GM12878 (cell line): ENCODE results near the gene ASAP2. TPM values are rescaled to one million over a fixed set of nuclear protein-coding genes. Genes with fewer than 3 reads are reported as not detected.

Experiments
- ATAC-seq: fragments of 200-7000 bp; cut with Tn5 transposase; 3 replicates; pipeline ENCODE4 v1.9.1; 2020; ENCODE audit warnings: mild to moderate bottlenecking, moderate library complexity
- BruUV-seq: library from RNA; stranded (reverse); fragments of 400-500 nt; replicated peaks from 2 replicates; lab custom pipeline; 2021; lab: Mats Ljungman, UMichigan
- CTCF ChIA-PET: fragments of 300-600 bp; sonication (Branson Sonifier 250); formaldehyde crosslinking; extraction: SDS; loops from one replicate; lab custom pipeline; 2021; ENCODE audit warnings: inconsistent platforms; lab: Yijun Ruan, JAX
- POLR2A ChIA-PET: fragments of 350-600 bp; formaldehyde crosslinking; extraction: SDS; loops from one replicate; lab custom pipeline; 2021; ENCODE audit warnings: inconsistent platforms; lab: Charles Lee
- RAD21 ChIA-PET: fragments of 300-600 bp; sonication (Branson Sonifier 250); formaldehyde crosslinking; loops from one replicate; lab custom pipeline; 2023; ENCODE audit warnings: antibody characterized with exemption; ENCODE audit not compliant: unreplicated experiment; lab: Charles Lee
- SMC1A ChIA-PET: fragments of 300-600 bp; sonication (Branson Sonifier 250); formaldehyde crosslinking; loops from one replicate; lab custom pipeline; 2023; ENCODE audit not compliant: unreplicated experiment, uncharacterized antibody; lab: Charles Lee
- DNase-seq: peaks from one replicate; pipeline ENCODE4 v3.0.0-alpha.2; 2011; ENCODE audit warnings: low read depth, low spot score
- FAIRE-seq: peaks from 3 replicates; lab custom pipeline; 2011; peaks lifted over from hg19 to GRCh38; lab: Jason Lieb, UNC
- H2AFZ ChIP-seq: 2 replicates; pipeline ENCODE4 v1.6.0; 2011; ENCODE audit warnings: low read depth, low read length, control low read depth; ENCODE audit not compliant: control insufficient read depth
- H3K27ac ChIP-seq: 2 replicates; pipeline ENCODE4 v1.5.1; 2011; ENCODE audit warnings: control low read depth; ENCODE audit not compliant: control insufficient read depth, insufficient read depth
- H3K27me3 ChIP-seq, 2 experiments: replicated peaks in 1 of 2; 2 replicates each; pipeline versions ENCODE4 v1.6.0 to v1.6.1; 2011; ENCODE audit warnings: low read length in 1 of 2; ENCODE audit not compliant: control insufficient read depth in 2 of 2, insufficient read depth in 2 of 2
- H3K36me3 ChIP-seq, 2 experiments: 2 replicates each; pipeline ENCODE4 v1.5.1; 2011; ENCODE audit warnings: low read length in 1 of 2; ENCODE audit not compliant: control insufficient read depth in 2 of 2, insufficient read depth in 2 of 2
- H3K4me1 ChIP-seq: 2 replicates; pipeline ENCODE4 v1.6.1; 2011; ENCODE audit warnings: mild to moderate bottlenecking, low read length, moderate library complexity, mixed read lengths; ENCODE audit not compliant: control insufficient read depth, insufficient read depth
- H3K4me2 ChIP-seq: 2 replicates; pipeline ENCODE4 v1.6.0; 2011; ENCODE audit warnings: control low read depth; ENCODE audit not compliant: control insufficient read depth, insufficient read depth
- H3K4me3 ChIP-seq: fragments of 200-600 bp; sonication (generic); 2 replicates; pipeline ENCODE4 v1.5.1; 2016
- H3K79me2 ChIP-seq: 2 replicates; pipeline ENCODE4 v1.6.0; 2011; ENCODE audit warnings: low read length; ENCODE audit not compliant: control insufficient read depth, insufficient read depth
- H3K9ac ChIP-seq: 2 replicates; pipeline ENCODE4 v1.8.0; 2011; ENCODE audit warnings: low read length, control low read depth, mixed read lengths; ENCODE audit not compliant: control insufficient read depth, insufficient read depth
- H3K9me3 ChIP-seq: replicated peaks from 3 replicates; pipeline ENCODE4 v1.5.1; 2011; ENCODE audit warnings: mild to moderate bottlenecking, low read length; ENCODE audit not compliant: control insufficient read depth, insufficient read depth
- H4K20me1 ChIP-seq: 2 replicates; pipeline ENCODE4 v1.6.0; 2011; ENCODE audit not compliant: control insufficient read depth, insufficient read depth
- ATF7 ChIP-seq: fragments of 450-650 bp; IDR thresholded peaks from 2 replicates; pipeline ENCODE4 v1.6.1; 2016; ENCODE audit warnings: low read depth, mild to moderate bottlenecking
- BACH1 ChIP-seq: fragments of 450-650 bp; IDR thresholded peaks from 2 replicates; pipeline ENCODE4 v1.6.1; 2017; ENCODE audit warnings: mild to moderate bottlenecking, borderline replicate concordance
- BCL3 ChIP-seq: IDR thresholded peaks from 2 replicates; pipeline ENCODE4 v1.6.1; 2011; ENCODE audit warnings: borderline replicate concordance, low read depth, mild to moderate bottlenecking, moderate library complexity, low read length; ENCODE audit not compliant: insufficient read depth, poor library complexity, severe bottlenecking
- CBX5 ChIP-seq: sonication (generic); IDR thresholded peaks from 2 replicates; pipeline ENCODE4 v1.6.1; 2016; ENCODE audit warnings: low read depth, moderate library complexity, mild to moderate bottlenecking, inconsistent platforms
- GABPA ChIP-seq: IDR thresholded peaks from 2 replicates; pipeline ENCODE4 v1.6.1; 2014; ENCODE audit warnings: antibody characterized with exemption, low read depth, mild to moderate bottlenecking, inconsistent platforms
- MTA3 ChIP-seq: IDR thresholded peaks from 2 replicates; pipeline ENCODE4 v1.6.1; 2012; ENCODE audit warnings: low read length, inconsistent platforms, borderline replicate concordance
- MYB ChIP-seq: fragments of 150-350 bp; IDR thresholded peaks from 2 replicates; pipeline ENCODE4 v1.6.1; 2014; ENCODE audit warnings: mild to moderate bottlenecking, low read depth, low read length, borderline replicate concordance
- RAD51 ChIP-seq: fragments of 450-650 bp; IDR thresholded peaks from 2 replicates; pipeline ENCODE4 v1.6.1; 2016; ENCODE audit warnings: moderate library complexity, mild to moderate bottlenecking, inconsistent platforms
- RFX5 ChIP-seq: IDR thresholded peaks from 2 replicates; pipeline ENCODE4 v1.6.1; 2011; ENCODE audit warnings: low read depth, low read length, improper control_type of control experiment
- RUNX3 ChIP-seq: IDR thresholded peaks from 2 replicates; pipeline ENCODE4 v1.6.1; 2012; ENCODE audit warnings: low read length, inconsistent platforms
- STAT1 ChIP-seq: fragments of 450-650 bp; conservative IDR thresholded peaks from 2 replicates; pipeline ENCODE4 v1.6.1; 2014; ENCODE audit warnings: antibody characterized with exemption, mild to moderate bottlenecking
- TARDBP ChIP-seq: IDR thresholded peaks from 2 replicates; pipeline ENCODE4 v1.6.1; 2016; ENCODE audit warnings: borderline replicate concordance
- ZNF384 ChIP-seq: IDR thresholded peaks from 2 replicates; pipeline ENCODE4 v1.6.1; 2012; ENCODE audit warnings: low read depth, mild to moderate bottlenecking, low read length, improper control_type of control experiment, borderline replicate concordance
- WGBS: methylation state at CpG from one replicate; pipeline ENCODE4 v1.1.6; 2016; ENCODE audit warnings: low lambda C conversion rate; ENCODE audit not compliant: insufficient replicate concordance, insufficient coverage; ENCODE audit errors: missing lambda C conversion rate; 5-methylcytosine and 5-hydroxymethylcytosine counted together
- in situ Hi-C: fragments of 300-500 bp; cut with MboI; formaldehyde crosslinking; loops from 9 replicates; pipeline ENCODE4 v1.14.3; 2018; ENCODE audit warnings: mixed read lengths
- intact Hi-C: fragments of 100-400 bp; cut with micrococcal nuclease; formaldehyde crosslinking; loops from one replicate; pipeline ENCODE4 v1.14.2; 2022; ENCODE audit not compliant: unreplicated experiment
- polyA plus RNA-seq, 11 experiments: library from polyadenylated mRNA; depleted of rRNA in 4 of 11; unstranded in 6 of 11; stranded (reverse) in 5 of 11; fragments of >200 nt; fragmentation: Nextera tagmentation in 4 of 11; fragmentation: Illumina TruSeq in 1 of 11; extraction: Ambion mirVana in 4 of 11; extraction: Trizol in 1 of 11; gene quantifications; 1 replicate in 1 of 11; 2 replicates in 10 of 11; pipeline versions ENCODE4 v1.2.1 to v1.2.3, GENCODE V29; 2011 to 2016; ENCODE audit warnings: inconsistent platforms in 2 of 11, missing spikeins in 2 of 11, low read depth in 1 of 11
- total RNA-seq, 4 experiments: library from RNA; depleted of rRNA in 3 of 4; stranded (reverse); fragments of >200 nt in 3 of 4; fragmentation: Illumina TruSeq in 1 of 4; extraction: Trizol in 1 of 4; gene quantifications; 2 replicates each; pipeline versions ENCODE4 v1.2.1 to v1.2.3, GENCODE V29; 2013 to 2021
- TF ChIP-seq, protein P1 (sequence below): IDR thresholded peaks from 2 replicates; pipeline ENCODE4 v1.6.1; 2012; ENCODE audit warnings: improper control_type of control experiment, low read depth, low read length; ENCODE audit not compliant: insufficient replicate concordance
- TF ChIP-seq, protein P2 (sequence below): IDR thresholded peaks from 2 replicates; pipeline ENCODE4 v1.6.1; 2011; ENCODE audit warnings: mild to moderate bottlenecking, low read depth, low read length, moderate library complexity; ENCODE audit not compliant: insufficient replicate concordance

ASAP2 gene
- total and polyA plus RNA-seq, 10 of the 15 experiments (the other 5 are each of a cell fraction or from before 2014, with no cell fraction given), result 0.05 to 0.27 (median 0.07) TPM; not detected in 4

- Histone ChIP-seq H3K27me3 (peaks cover 0 to 2% of the 10 kb centered on the region in 2 experiments; a peak in 1 of 4 replicates), H3K4me2 (no peak overlapping the region), H3K36me3 (no peaks in the 10 kb centered on the region), H2AFZ (no peak overlapping the region), H3K27ac (no peak overlapping the region), H3K9ac (no peak overlapping the region), H3K4me3 (no peak overlapping the region), H3K4me1 (no peaks in the 10 kb centered on the region), H3K9me3 (no peaks in the 10 kb centered on the region), H3K79me2 (no peaks in the 10 kb centered on the region), H4K20me1 (no peaks in the 10 kb centered on the region)
- intact Hi-C loops (no loop called here), in situ Hi-C loops (no loop called here)
- ATAC-seq (no peak), DNase-seq (no peak), FAIRE-seq (no peak)
- CTCF ChIA-PET, result no interaction called here
- POLR2A ChIA-PET, result no interaction called here
- WGBS, result 73% methylated on average over 4 of the region's 4 CpGs
- RAD21 ChIA-PET, result no interaction called here
- no TSS peak for BruUV-seq
- SMC1A ChIA-PET, result no interaction called here
- TF ChIP-seq MTA3 (no peak), ZNF384 (no peak), RUNX3 (no peak), STAT1 (no peak), MYB (no peak), BCL3 (no peak), RAD51 (no peak), ATF7 (no peak), GABPA (no peak), TARDBP (no peak), CBX5 (no peak), RFX5 (no peak), BACH1 (no peak)
- TF ChIP-seq, protein P1, sequence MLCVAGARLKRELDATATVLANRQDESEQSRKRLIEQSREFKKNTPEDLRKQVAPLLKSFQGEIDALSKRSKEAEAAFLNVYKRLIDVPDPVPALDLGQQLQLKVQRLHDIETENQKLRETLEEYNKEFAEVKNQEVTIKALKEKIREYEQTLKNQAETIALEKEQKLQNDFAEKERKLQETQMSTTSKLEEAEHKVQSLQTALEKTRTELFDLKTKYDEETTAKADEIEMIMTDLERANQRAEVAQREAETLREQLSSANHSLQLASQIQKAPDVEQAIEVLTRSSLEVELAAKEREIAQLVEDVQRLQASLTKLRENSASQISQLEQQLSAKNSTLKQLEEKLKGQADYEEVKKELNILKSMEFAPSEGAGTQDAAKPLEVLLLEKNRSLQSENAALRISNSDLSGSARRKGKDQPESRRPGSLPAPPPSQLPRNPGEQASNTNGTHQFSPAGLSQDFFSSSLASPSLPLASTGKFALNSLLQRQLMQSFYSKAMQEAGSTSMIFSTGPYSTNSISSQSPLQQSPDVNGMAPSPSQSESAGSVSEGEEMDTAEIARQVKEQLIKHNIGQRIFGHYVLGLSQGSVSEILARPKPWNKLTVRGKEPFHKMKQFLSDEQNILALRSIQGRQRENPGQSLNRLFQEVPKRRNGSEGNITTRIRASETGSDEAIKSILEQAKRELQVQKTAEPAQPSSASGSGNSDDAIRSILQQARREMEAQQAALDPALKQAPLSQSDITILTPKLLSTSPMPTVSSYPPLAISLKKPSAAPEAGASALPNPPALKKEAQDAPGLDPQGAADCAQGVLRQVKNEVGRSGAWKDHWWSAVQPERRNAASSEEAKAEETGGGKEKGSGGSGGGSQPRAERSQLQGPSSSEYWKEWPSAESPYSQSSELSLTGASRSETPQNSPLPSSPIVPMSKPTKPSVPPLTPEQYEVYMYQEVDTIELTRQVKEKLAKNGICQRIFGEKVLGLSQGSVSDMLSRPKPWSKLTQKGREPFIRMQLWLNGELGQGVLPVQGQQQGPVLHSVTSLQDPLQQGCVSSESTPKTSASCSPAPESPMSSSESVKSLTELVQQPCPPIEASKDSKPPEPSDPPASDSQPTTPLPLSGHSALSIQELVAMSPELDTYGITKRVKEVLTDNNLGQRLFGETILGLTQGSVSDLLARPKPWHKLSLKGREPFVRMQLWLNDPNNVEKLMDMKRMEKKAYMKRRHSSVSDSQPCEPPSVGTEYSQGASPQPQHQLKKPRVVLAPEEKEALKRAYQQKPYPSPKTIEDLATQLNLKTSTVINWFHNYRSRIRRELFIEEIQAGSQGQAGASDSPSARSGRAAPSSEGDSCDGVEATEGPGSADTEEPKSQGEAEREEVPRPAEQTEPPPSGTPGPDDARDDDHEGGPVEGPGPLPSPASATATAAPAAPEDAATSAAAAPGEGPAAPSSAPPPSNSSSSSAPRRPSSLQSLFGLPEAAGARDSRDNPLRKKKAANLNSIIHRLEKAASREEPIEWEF, result no peak
- TF ChIP-seq, protein P2, sequence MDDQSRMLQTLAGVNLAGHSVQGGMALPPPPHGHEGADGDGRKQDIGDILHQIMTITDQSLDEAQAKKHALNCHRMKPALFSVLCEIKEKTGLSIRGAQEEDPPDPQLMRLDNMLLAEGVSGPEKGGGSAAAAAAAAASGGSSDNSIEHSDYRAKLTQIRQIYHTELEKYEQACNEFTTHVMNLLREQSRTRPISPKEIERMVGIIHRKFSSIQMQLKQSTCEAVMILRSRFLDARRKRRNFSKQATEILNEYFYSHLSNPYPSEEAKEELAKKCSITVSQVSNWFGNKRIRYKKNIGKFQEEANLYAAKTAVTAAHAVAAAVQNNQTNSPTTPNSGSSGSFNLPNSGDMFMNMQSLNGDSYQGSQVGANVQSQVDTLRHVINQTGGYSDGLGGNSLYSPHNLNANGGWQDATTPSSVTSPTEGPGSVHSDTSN, result no peak
Measured at GRCh38 chr2:9296559-9296958, 89.9 kb downstream of the ASAP2 start.
